ENCODE data around the gene SMIM41.

DNA sequence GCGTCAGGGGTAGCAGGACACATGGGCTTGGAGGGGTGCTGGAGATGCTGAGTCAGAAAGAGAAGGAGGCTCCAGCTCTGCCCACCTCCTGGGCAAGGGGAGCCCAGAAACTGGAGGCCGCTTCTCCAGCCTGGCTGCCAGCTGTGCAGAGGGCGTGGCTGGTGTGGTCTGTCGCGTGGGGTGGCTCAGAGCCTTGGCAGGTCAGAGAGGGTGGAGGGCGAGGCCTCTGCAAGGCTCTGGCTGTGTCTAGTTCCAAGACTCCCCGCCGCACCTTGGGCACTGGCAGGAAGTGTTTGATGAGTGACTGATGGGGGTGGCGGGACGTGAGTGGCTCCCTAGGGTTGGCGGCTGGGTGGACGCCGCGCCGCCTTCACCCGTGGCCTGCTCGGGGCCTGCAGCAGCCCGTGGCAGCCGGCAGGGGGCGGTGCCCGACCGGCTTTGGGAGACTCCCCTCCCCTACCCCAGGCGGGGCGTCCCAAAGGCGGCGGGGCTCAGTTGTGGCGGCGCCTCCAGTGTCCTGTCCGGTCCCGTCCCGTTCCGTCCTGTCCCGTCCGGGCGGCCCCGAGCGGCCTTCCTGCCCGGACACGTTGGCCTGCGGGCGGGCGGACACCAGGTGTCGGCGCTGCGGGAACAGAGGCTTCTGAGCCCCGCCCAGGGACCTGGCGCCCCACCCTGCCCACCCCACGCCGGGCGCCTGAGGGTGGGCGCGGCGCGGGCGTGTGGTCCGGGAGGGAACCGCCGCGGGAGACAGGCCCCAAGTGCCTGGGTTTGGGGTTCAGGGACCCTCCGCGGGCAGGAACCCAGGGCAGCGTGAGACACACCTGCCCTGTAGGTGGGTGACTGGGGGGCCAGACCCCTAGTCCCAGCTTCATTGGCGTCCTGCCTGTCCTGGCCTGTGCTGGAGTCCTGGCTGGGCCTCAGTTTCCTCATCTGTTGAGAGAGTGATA is 72.6 kb downstream of the SMIM41 start:
- no peak for TF ChIP-seq EP300 (IDR thresholded peaks at IDR 0.05)
- TF ChIP-seq CTCF (IDR thresholded peaks at IDR 0.05) = peak; percentile 62 to 96 (median 82)
- no peak for TF ChIP-seq POLR2A (IDR thresholded peaks at IDR 0.05)

Data from sigmoid colon (tissue), 4 donors.